ENCODE results near the gene ZNF280A.
"Not testable (repeated sequence)": the region's sequence is repeated elsewhere in the genome, so short reads cannot be mapped to it uniquely, and the experiment has no call there.

Gene ZNF280A

GRCh38 chr22:22478470-22478869 lies 41.6 kb downstream of the ZNF280A start:
- no peaks in the 10 kb centered on the region for H3K79me2 ChIP-seq (ENCODE audit: insufficient read depth, low read depth)
- no peaks in the 10 kb centered on the region for H3K27me3 ChIP-seq (ENCODE audit: insufficient read depth, low read depth)
- no peaks in the 10 kb centered on the region for H3K4me1 ChIP-seq (ENCODE audit: low read depth, poor library complexity, severe bottlenecking)
- H3K36me3 ChIP-seq (ENCODE audit: insufficient read depth): no peaks in the 10 kb centered on the region
- H3K4me3 ChIP-seq (IDR thresholded peaks at IDR 0.05; ENCODE audit: insufficient read depth, low read depth, low read length): no peak overlapping the region
- no peak overlapping the region for H3K9ac ChIP-seq
- H3K27ac ChIP-seq: no peak overlapping the region
- TF ChIP-seq CTCF (conservative IDR thresholded peaks at IDR 0.05; ENCODE audit: low read depth, low read length): no peak
- no peak overlapping the region for H3K4me2 ChIP-seq
- H2AFZ ChIP-seq (ENCODE audit: low read depth): no peak overlapping the region
- H4K20me1 ChIP-seq (ENCODE audit: insufficient read depth): no peaks in the 10 kb centered on the region

GRCh38 chr22:22474733-22475132 lies 45.3 kb downstream of the ZNF280A start:
- Histone ChIP-seq H2AFZ (ENCODE audit: low read depth) (no peak overlapping the region), H3K9ac (no peak overlapping the region), H3K79me2 (ENCODE audit: insufficient read depth, low read depth) (no peaks in the 10 kb centered on the region), H4K20me1 (ENCODE audit: insufficient read depth) (no peaks in the 10 kb centered on the region), H3K27me3 (ENCODE audit: insufficient read depth, low read depth) (no peaks in the 10 kb centered on the region), H3K27ac (no peak overlapping the region), H3K4me3 (IDR thresholded peaks at IDR 0.05; ENCODE audit: insufficient read depth, low read depth, low read length) (no peak overlapping the region), H3K36me3 (ENCODE audit: insufficient read depth) (no peaks in the 10 kb centered on the region), H3K4me2 (no peak overlapping the region), H3K4me1 (ENCODE audit: low read depth, poor library complexity, severe bottlenecking) (no peaks in the 10 kb centered on the region)
- TF ChIP-seq CTCF (conservative IDR thresholded peaks at IDR 0.05; ENCODE audit: low read depth, low read length): no peak

GRCh38 chr22:22471104-22471503 lies 49.0 kb downstream of the ZNF280A start:
- H3K4me3 ChIP-seq (IDR thresholded peaks at IDR 0.05; ENCODE audit: insufficient read depth, low read depth, low read length); H3K36me3 ChIP-seq (ENCODE audit: insufficient read depth); H3K9ac ChIP-seq; H3K79me2 ChIP-seq (ENCODE audit: insufficient read depth, low read depth); H2AFZ ChIP-seq (ENCODE audit: low read depth); H4K20me1 ChIP-seq (ENCODE audit: insufficient read depth); H3K4me1 ChIP-seq (ENCODE audit: low read depth, poor library complexity, severe bottlenecking); H3K27me3 ChIP-seq (ENCODE audit: insufficient read depth, low read depth); H3K27ac ChIP-seq; H3K4me2 ChIP-seq: not testable (repeated sequence)

GRCh38 chr22:22469527-22469926 lies 50.5 kb downstream of the ZNF280A start:
- Histone ChIP-seq H3K4me3 (IDR thresholded peaks at IDR 0.05; ENCODE audit: insufficient read depth, low read depth, low read length) (no peak overlapping the region), H3K79me2 (ENCODE audit: insufficient read depth, low read depth) (no peaks in the 10 kb centered on the region), H3K4me1 (ENCODE audit: low read depth, poor library complexity, severe bottlenecking) (no peaks in the 10 kb centered on the region), H2AFZ (ENCODE audit: low read depth) (no peak overlapping the region), H3K4me2 (no peak overlapping the region), H3K27ac (no peak overlapping the region), H3K9ac (no peak overlapping the region), H3K27me3 (ENCODE audit: insufficient read depth, low read depth) (no peaks in the 10 kb centered on the region), H4K20me1 (ENCODE audit: insufficient read depth) (no peaks in the 10 kb centered on the region), H3K36me3 (ENCODE audit: insufficient read depth) (no peaks in the 10 kb centered on the region)
- TF ChIP-seq CTCF (conservative IDR thresholded peaks at IDR 0.05; ENCODE audit: low read depth, low read length): no peak

- not testable (repeated sequence) for H3K4me3 ChIP-seq (IDR thresholded peaks at IDR 0.05; ENCODE audit: insufficient read depth, low read depth, low read length); H3K9ac ChIP-seq; H3K79me2 ChIP-seq (ENCODE audit: insufficient read depth, low read depth); H3K27me3 ChIP-seq (ENCODE audit: insufficient read depth, low read depth); H3K36me3 ChIP-seq (ENCODE audit: insufficient read depth); H3K4me2 ChIP-seq; H3K4me1 ChIP-seq (ENCODE audit: low read depth, poor library complexity, severe bottlenecking); H4K20me1 ChIP-seq (ENCODE audit: insufficient read depth); H2AFZ ChIP-seq (ENCODE audit: low read depth); H3K27ac ChIP-seq
These were observed 51.1 kb downstream of the ZNF280A start for GRCh38 chr22:22468794-22469469.
